IPS-11a (cell line): ENCODE data around the gene GPR3.
A peak's percentile ranks its signal among the peaks of the same experiment; 100 is the strongest.
"Not testable (repeated sequence)": the region's sequence is repeated elsewhere in the genome, so short reads cannot be mapped to it uniquely, and the experiment has no call there.

Experiments
- H3K4me3 ChIP-seq: one replicate; pipeline ENCODE4 v1.5.1; 2013; ENCODE audit warnings: low read depth, low read length, control low read depth

Gene GPR3

GRCh38 chr1:27377760-27378495, 14.5 kb upstream of the GPR3 start:
- H3K4me3 ChIP-seq: no peak overlapping the region

GRCh38 chr1:27379564-27380122, 12.8 kb upstream of the GPR3 start:
- H3K4me3 ChIP-seq: no peak overlapping the region

DNA sequence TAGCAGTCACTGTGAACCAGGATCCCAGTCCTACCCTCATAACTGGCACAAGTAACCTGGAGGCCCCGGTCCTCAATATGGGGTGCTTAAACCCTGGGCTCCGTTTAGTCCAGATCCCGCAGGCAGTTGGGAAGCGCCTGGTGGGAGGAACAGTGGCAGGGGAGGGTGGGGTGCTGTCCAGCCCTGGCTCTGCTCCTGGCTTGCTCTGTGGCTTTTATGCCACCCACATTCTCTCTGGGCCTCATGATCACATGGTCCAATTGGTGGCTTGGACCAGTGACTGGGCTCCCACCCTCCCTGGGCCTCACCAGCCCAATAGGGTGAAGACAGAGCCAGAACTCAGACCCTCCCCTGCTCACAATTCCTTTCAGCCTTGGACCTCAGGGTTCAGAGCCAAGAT, 12.2 kb upstream of the GPR3 start:
- H3K4me3 ChIP-seq: no peak overlapping the region

DNA sequence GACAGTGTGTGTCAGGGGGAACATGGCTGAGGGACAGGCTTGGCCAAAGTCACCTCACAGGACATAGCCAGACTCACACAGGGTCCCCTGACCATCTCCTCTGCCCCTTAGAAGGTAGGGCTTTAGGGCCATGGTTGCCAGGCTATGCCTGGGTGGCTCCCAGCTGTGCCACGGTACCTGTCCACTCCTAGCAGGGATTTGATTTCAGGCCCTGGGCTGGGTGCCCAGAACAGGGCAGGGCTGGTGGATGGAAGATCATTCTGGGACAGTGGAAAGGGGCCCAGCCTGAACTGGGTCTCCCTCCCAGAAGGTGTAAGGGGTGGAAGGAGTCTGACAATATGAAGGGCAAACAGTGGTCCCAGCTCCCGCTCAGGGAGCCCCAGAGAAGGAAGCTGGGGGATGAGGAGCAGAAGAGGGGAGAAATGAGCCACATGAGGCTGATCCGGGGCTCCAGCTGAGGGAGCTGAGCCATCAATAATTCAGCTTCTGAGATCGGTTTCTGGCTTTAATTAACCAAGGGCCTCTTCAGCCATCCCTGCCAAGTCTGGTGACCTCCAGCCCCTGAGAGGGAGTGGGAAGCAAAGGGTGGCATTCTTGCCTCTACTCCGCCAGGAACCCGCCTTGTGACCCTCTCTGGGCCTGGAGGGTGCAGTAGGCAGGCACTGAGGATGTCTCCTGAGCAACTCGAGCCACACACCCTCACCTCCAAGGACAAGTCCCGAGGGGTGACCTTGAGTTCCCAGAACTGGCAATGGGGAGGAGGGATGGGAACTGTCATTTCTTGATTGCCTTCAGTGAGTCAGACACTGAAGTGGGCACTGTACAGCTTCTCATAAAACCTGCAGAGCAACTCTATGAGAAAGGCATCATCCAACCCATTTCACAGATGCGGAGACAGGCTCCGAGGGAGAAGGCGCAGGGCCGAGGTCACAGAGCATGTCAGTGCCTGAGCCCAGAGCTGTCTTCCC, 11.4 kb upstream of the GPR3 start:
- H3K4me3 ChIP-seq: no peak overlapping the region

- no peak overlapping the region for H3K4me3 ChIP-seq
Observed at GRCh38 chr1:27381969-27382762, 10.3 kb upstream of the GPR3 start.

DNA sequence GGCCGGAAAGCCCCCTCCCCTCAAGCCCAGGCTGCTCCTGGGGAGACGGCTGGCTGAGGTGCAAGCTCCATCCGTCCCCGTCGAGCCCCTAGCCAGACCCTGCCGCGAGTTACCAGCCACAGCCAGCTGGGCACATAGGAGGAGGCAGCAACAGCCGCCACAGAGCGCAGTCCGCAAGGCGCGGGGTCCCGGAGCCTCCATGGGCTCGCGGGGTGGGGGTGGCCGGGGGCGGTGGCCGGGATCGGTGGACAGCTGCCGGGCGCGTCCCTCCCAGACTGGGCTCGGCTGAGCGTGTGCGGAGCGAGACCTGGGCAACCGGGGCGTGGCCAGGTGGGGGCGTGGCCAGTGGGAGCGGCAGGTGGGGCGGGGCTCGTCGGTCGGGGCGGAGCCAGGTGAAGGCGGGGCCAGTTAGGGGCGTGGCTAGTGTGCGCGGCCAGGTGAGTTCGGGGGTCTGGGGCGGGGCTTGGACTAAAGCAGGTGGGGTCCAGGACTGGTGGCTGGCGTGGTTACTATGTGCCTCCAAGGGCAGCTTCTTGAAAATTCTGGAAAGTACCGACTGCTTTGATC, 9.3 kb upstream of the GPR3 start, which contains the start of gene CD164L2:
TSS of gene CD164L2 (minus strand) at position 295 of the 567 bp plus-strand sequence. CDS start at position 201, 94 bp downstream.
- H3K4me3 ChIP-seq: peak within 1 kb of the TSS; percentile 39

- no peak overlapping the region for H3K4me3 ChIP-seq
Observed at GRCh38 chr1:27383661-27384060, 8.8 kb upstream of the GPR3 start.

GRCh38 chr1:27384797-27385196, 7.6 kb upstream of the GPR3 start:
- not testable (repeated sequence) for H3K4me3 ChIP-seq

GRCh38 chr1:27388337-27389005, 4.0 kb upstream of the GPR3 start:
- H3K4me3 ChIP-seq: no peak overlapping the region

DNA sequence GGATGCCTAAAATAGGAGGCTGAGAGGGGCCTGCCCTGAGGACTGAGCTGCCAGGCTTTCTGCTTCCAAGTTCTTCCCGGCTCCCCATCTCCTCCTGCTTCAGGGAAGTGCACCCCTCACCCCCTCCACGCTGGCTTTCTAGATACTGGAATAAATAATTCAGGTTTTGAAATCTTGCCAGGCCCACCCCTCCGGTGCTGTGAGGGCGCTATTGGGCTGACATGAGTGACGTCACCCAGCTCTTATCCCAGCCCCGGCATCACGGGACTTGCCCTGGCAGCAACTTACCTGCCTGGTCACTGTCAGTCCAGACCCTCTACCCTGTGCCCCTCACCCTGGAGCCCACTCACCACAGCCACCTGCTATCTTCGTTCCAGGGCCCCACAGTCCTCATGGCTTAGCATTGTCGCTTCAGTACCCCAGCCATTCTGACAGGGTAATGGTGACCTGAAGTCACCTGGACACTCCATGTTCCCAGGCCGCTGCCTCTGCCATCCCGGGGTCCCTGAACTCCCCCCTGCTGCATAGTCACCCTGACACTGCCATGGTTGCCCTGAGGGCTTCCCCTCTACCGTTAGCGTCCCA, 819 bp upstream of the GPR3 start:
- peak overlapping the region; percentile 6 for H3K4me3 ChIP-seq

DNA sequence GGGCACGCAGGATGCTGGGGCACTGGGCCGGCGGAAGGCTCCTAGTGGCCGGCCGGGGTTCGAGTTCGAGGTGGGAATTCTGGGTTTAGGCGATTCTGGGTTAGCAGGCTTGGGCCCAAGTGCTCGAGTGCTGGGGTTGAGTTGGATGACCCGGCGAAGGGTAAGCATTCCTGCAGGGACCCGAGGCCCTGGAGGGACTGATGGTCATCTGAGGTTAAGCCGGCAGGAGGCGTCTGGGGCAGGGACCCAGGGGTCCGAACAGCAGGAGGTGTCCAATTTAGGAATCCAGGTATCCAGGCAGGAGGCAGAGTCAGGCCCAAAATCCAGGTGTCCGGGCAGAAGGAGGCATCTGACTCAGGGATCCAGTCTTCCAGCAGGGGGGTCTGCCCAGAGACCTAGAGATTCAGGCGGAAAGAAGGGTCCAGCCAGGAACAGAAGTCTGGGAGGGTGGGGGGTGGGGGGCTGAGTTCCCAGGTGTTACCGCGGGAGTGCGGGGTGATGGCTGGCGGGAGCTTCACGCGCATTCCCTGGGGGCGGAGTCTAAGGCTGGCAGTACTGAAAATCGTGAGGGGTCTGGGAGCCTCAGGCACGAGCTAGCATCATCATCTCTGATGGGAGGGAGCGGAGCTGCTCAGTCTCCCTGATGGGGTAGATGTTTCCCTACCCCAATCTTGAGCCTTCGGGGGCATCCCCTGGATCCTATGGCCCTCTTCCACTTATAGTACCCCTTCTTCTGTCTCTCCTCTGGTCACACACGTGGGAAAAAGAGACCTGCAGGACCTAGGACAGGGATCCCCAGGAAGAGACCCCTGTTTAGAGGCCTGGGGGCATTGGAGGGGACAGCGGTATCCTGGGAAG, 585 bp downstream of the GPR3 start:
- H3K4me3 ChIP-seq: peak overlapping the region; percentile 76

DNA sequence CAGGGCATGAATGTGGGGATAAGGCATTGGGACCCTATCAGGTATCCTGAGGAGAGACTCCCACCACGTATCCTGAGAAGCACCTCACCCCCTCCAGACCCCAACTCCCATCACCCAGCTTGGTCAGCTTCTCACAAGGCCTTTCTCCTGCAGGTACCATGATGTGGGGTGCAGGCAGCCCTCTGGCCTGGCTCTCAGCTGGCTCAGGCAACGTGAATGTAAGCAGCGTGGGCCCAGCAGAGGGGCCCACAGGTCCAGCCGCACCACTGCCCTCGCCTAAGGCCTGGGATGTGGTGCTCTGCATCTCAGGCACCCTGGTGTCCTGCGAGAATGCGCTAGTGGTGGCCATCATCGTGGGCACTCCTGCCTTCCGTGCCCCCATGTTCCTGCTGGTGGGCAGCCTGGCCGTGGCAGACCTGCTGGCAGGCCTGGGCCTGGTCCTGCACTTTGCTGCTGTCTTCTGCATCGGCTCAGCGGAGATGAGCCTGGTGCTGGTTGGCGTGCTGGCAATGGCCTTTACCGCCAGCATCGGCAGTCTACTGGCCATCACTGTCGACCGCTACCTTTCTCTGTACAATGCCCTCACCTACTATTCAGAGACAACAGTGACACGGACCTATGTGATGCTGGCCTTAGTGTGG, 1.3 kb downstream of the GPR3 start:
- H3K4me3 ChIP-seq: no peak overlapping the region

DNA sequence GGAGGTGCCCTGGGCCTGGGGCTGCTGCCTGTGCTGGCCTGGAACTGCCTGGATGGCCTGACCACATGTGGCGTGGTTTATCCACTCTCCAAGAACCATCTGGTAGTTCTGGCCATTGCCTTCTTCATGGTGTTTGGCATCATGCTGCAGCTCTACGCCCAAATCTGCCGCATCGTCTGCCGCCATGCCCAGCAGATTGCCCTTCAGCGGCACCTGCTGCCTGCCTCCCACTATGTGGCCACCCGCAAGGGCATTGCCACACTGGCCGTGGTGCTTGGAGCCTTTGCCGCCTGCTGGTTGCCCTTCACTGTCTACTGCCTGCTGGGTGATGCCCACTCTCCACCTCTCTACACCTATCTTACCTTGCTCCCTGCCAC, 1.8 kb downstream of the GPR3 start:
- no peak overlapping the region for H3K4me3 ChIP-seq

DNA sequence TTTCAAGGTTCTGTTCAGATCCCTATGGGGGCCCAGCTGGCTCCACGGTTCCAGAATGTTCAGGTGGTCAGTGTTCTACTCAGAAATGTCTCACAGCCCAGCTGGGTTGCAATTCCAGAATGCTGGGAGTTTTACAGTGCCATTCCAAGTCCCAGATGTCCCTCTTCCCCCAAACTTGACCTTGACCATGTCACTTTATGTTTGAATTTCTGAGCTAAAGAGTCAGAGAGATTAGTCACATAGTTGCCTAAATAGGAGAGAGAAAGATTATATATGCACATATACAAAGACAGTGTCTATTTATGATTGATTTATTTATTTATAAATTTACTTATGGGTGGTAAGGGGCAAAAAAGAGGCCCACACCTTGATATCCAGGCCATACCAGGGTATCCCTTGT, 2.5 kb downstream of the GPR3 start:
- no peak overlapping the region for H3K4me3 ChIP-seq

- H3K4me3 ChIP-seq: no peak overlapping the region
Observed at GRCh38 chr1:27395441-27396195, 3.2 kb downstream of the GPR3 start.

GRCh38 chr1:27397110-27397509, 4.7 kb downstream of the GPR3 start:
- H3K4me3 ChIP-seq: no peak overlapping the region

GRCh38 chr1:27397749-27398148, 5.3 kb downstream of the GPR3 start:
- H3K4me3 ChIP-seq: no peak overlapping the region
